ENCODE measurements around the gene ALOX5AP. TPM values are rescaled to one million over a fixed set of nuclear protein-coding genes. Genes with fewer than 3 reads are reported as not detected.
A peak's percentile ranks its signal among the peaks of the same experiment; 100 is the strongest.

ALOX5AP gene
- total RNA-seq, 3 donors from 2014 or later (not counting 1 experiment from before 2014, with no cell fraction given), result 83.9 to 150 (median 114) TPM

- Histone ChIP-seq H3K27me3 (ENCODE audit: control insufficient read depth, insufficient read depth, low read length) (no peaks in the 10 kb centered on the region), H3K4me3 (ENCODE audit: low read length) (no peak overlapping the region), H3K9me3 (ENCODE audit: control insufficient read depth, insufficient read depth, low read length) (no peaks in the 10 kb centered on the region), H3K36me3 (ENCODE audit: control insufficient read depth, insufficient read depth, low read length) (no peaks in the 10 kb centered on the region), H3K4me1 (ENCODE audit: control insufficient read depth, insufficient read depth, low read length) (peaks cover 13% of the 10 kb centered on the region), H3K27ac (ENCODE audit: low read length) (no peak overlapping the region)
- WGBS (ENCODE audit: insufficient coverage), result 91% methylated on average over 11 of the region's 11 CpGs
- Mint-ChIP-seq H3K36me3 (no peaks in the 10 kb centered on the region), H3K27me3 (ENCODE audit: low read depth in 2 of 2) (no peaks in the 10 kb centered on the region), H3K9me3 (no peaks in the 10 kb centered on the region), H3K27ac (no peak overlapping the region), H3K4me1 (peaks cover 14 to 15% of the 10 kb centered on the region in 2 donors), H3K4me3 (no peak overlapping the region)
- DNase-seq (no peak), ATAC-seq (no peak)
- intact Hi-C loops (cut with micrococcal nuclease), result no loop called here
- TF ChIP-seq CTCF (IDR thresholded peaks at IDR 0.05), result no peak
These were observed 56.1 kb downstream of the ALOX5AP start for GRCh38 chr13:30791354-30792001.

- Mint-ChIP-seq H3K27me3 (ENCODE audit: low read depth in 2 of 2) (no peaks in the 10 kb centered on the region), H3K36me3 (no peaks in the 10 kb centered on the region), H3K9me3 (no peaks in the 10 kb centered on the region), H3K4me3 (no peak overlapping the region), H3K4me1 (peaks cover 18 to 19% of the 10 kb centered on the region in 2 donors), H3K27ac (no peak overlapping the region)
- TF ChIP-seq CTCF (IDR thresholded peaks at IDR 0.05), result no peak
- H3K4me3 ChIP-seq (ENCODE audit: low read length), result no peak overlapping the region
- no peak for DNase-seq
- H3K27ac ChIP-seq (ENCODE audit: low read length), result no peak overlapping the region
- no peaks in the 10 kb centered on the region for H3K27me3 ChIP-seq (ENCODE audit: control insufficient read depth, insufficient read depth, low read length)
- H3K4me1 ChIP-seq (ENCODE audit: control insufficient read depth, insufficient read depth, low read length), result peaks cover 14% of the 10 kb centered on the region
- H3K9me3 ChIP-seq (ENCODE audit: control insufficient read depth, insufficient read depth, low read length), result no peaks in the 10 kb centered on the region
- ATAC-seq, result no peak
- H3K36me3 ChIP-seq (ENCODE audit: control insufficient read depth, insufficient read depth, low read length), result no peaks in the 10 kb centered on the region
- intact Hi-C loops (cut with micrococcal nuclease), result no loop called here
- 88% methylated on average over 12 of the region's 12 CpGs for WGBS (ENCODE audit: insufficient coverage)
These were observed 57.1 kb downstream of the ALOX5AP start for GRCh38 chr13:30792285-30793000.

- TF ChIP-seq CTCF (IDR thresholded peaks at IDR 0.05), result no peak
- H3K4me3 Mint-ChIP-seq, result peak overlapping the region; percentile 36
- Histone ChIP-seq H3K27me3 (ENCODE audit: control insufficient read depth, insufficient read depth, low read length) (no peaks in the 10 kb centered on the region), H3K9me3 (ENCODE audit: control insufficient read depth, insufficient read depth, low read length) (no peaks in the 10 kb centered on the region), H3K4me1 (ENCODE audit: control insufficient read depth, insufficient read depth, low read length) (peaks cover 14% of the 10 kb centered on the region), H3K27ac (ENCODE audit: low read length) (no peak overlapping the region), H3K36me3 (ENCODE audit: control insufficient read depth, insufficient read depth, low read length) (no peaks in the 10 kb centered on the region), H3K4me3 (ENCODE audit: low read length) (no peak overlapping the region)
- H3K36me3 Mint-ChIP-seq, result no peaks in the 10 kb centered on the region
- no peaks in the 10 kb centered on the region for H3K9me3 Mint-ChIP-seq
- ATAC-seq (peak in 2 of 3 donors; percentile 48 to 60), DNase-seq (peak in 1 of 2 donors; percentile 12)
- 37% methylated on average over 4 of the region's 4 CpGs for WGBS (ENCODE audit: insufficient coverage)
- intact Hi-C loops (cut with micrococcal nuclease), result no loop called here
- H3K4me1 Mint-ChIP-seq, result peaks cover 18 to 19% of the 10 kb centered on the region in 2 donors
- no peaks in the 10 kb centered on the region for H3K27me3 Mint-ChIP-seq (ENCODE audit: low read depth in 2 of 2)
- H3K27ac Mint-ChIP-seq, result peak overlapping the region; percentile 57 to 85
These were observed 60.8 kb downstream of the ALOX5AP start for GRCh38 chr13:30796132-30796572.

Data from natural killer cell (primary cell).